K562 (cell line): Measurements from ENCODE around the gene RIIAD1. TPM values are rescaled to one million over a fixed set of nuclear protein-coding genes. Genes with fewer than 3 reads are reported as not detected.

Source experiments
- BRF1 ChIP-seq: IDR thresholded peaks from 3 replicates; pipeline ENCODE4 v1.6.1; 2011; ENCODE audit warnings: borderline replicate concordance, mild to moderate bottlenecking; ENCODE audit not compliant: insufficient read length; ENCODE audit errors: extremely low read depth
- CBFA2T2 ChIP-seq: fragments of 450-650 bp; conservative IDR thresholded peaks from 2 replicates; pipeline ENCODE4 v1.6.1; 2017; ENCODE audit warnings: mild to moderate bottlenecking
- CHD2 ChIP-seq: IDR thresholded peaks from 2 replicates; pipeline ENCODE4 v1.6.1; 2011; ENCODE audit warnings: low read depth, low read length
- FOSL1 ChIP-seq: fragments of 200-800 bp; sonication (Bioruptor generic); conservative IDR thresholded peaks from 2 replicates; pipeline ENCODE4 v1.6.1; 2016; ENCODE audit warnings: missing genetic modification characterization, missing compliant biosample characterization
- FOXJ2 ChIP-seq: fragments of 200-800 bp; sonication (Bioruptor generic); IDR thresholded peaks from 2 replicates; pipeline ENCODE4 v1.6.1; 2016; ENCODE audit warnings: missing genetic modification characterization, missing compliant biosample characterization
- FOXK1 ChIP-seq: sonication (generic); formaldehyde crosslinking; IDR thresholded peaks from 2 replicates; pipeline ENCODE4 v1.8.0; 2022; ENCODE audit warnings: missing genetic modification reagents, mild to moderate bottlenecking, borderline replicate concordance
- HDAC8 ChIP-seq: fragments of 450-650 bp; IDR thresholded peaks from 2 replicates; pipeline ENCODE4 v1.6.1; 2016; ENCODE audit warnings: mild to moderate bottlenecking, missing genetic modification characterization, moderate library complexity, missing compliant biosample characterization
- HMBOX1 ChIP-seq: sonication (generic); IDR thresholded peaks from 2 replicates; pipeline ENCODE4 v1.6.1; 2016
- HNRNPH1 ChIP-seq: fragments of 200-400 bp; formaldehyde crosslinking; optimal IDR thresholded peaks from 2 replicates; pipeline ENCODE3; 2017; ENCODE audit warnings: low read depth, mild to moderate bottlenecking, low read length, moderate library complexity
- KHSRP ChIP-seq: fragments of 450-650 bp; IDR thresholded peaks from 2 replicates; pipeline ENCODE4 v1.6.1; 2017
- NCOA4 ChIP-seq: fragments of 450-650 bp; IDR thresholded peaks from 2 replicates; pipeline ENCODE4 v1.6.1; 2018; ENCODE audit warnings: mild to moderate bottlenecking; ENCODE audit not compliant: partially characterized antibody
- PCBP1 ChIP-seq: fragments of 200-400 bp; formaldehyde crosslinking; IDR thresholded peaks from 2 replicates; pipeline ENCODE4 v1.6.1; 2018; ENCODE audit warnings: mild to moderate bottlenecking, low read depth, low read length; ENCODE audit not compliant: poor library complexity, severe bottlenecking
- POLR2G ChIP-seq: fragments of 200-400 bp; formaldehyde crosslinking; IDR thresholded peaks from 2 replicates; pipeline ENCODE4 v1.6.1; 2017; ENCODE audit warnings: low read depth, mild to moderate bottlenecking, antibody characterized with exemption, low read length, moderate library complexity
- RCOR1 ChIP-seq, 2 experiments: IDR thresholded peaks; 2 replicates each; pipeline ENCODE4 v1.6.1; 2012; ENCODE audit warnings: low read depth in 2 of 2, low read length in 2 of 2, borderline replicate concordance in 1 of 2, improper control_type of control experiment in 1 of 2
- SIN3A ChIP-seq, 2 experiments: fragments of 150-350 bp in 1 of 2; IDR thresholded peaks; 2 replicates each; pipeline ENCODE4 v1.6.1; 2011 to 2016; ENCODE audit warnings: borderline replicate concordance in 2 of 2, low read depth in 2 of 2, low read length in 2 of 2, mild to moderate bottlenecking in 2 of 2, moderate library complexity in 2 of 2; ENCODE audit not compliant: control insufficient read depth in 1 of 2
- USF1 ChIP-seq: sonication (generic); formaldehyde crosslinking; IDR thresholded peaks from 2 replicates; pipeline ENCODE4 v1.9.0; 2022; ENCODE audit warnings: mild to moderate bottlenecking, missing genetic modification reagents
- YY1 ChIP-seq, 3 experiments: IDR thresholded peaks; 2 replicates each; pipeline ENCODE4 v1.6.1; 2011; ENCODE audit warnings: low read length in 2 of 3, mild to moderate bottlenecking in 2 of 3, moderate library complexity in 2 of 3, borderline replicate concordance in 1 of 3, control low read depth in 1 of 3, low read depth in 1 of 3; ENCODE audit not compliant: insufficient read depth in 3 of 3, insufficient replicate concordance in 2 of 3, control insufficient read depth in 1 of 3, insufficient read length in 1 of 3; ENCODE audit errors: extremely low read depth in 1 of 3
- ZFP36 ChIP-seq: fragments of 150-350 bp; IDR thresholded peaks from 2 replicates; pipeline ENCODE4 v1.6.1; 2018; ENCODE audit warnings: low read length, low read depth; ENCODE audit not compliant: partially characterized antibody
- ZNF316 ChIP-seq: fragments of 450-650 bp; IDR thresholded peaks from 2 replicates; pipeline ENCODE4 v1.6.1; 2016
- ZNF583 ChIP-seq: fragments of 250-450 bp; sonication (Bioruptor Pico); IDR thresholded peaks from 2 replicates; pipeline ENCODE4 v1.4.0; 2020
- ZNF717 ChIP-seq: fragments of 250-450 bp; sonication (Bioruptor Pico); IDR thresholded peaks from 2 replicates; pipeline ENCODE4 v1.5.0; 2021
- ZNF77 ChIP-seq: fragments of 250-450 bp; sonication (Bioruptor Pico); IDR thresholded peaks from 2 replicates; pipeline ENCODE4 v1.5.0; 2020
- ZNF830 ChIP-seq: fragments of 250-450 bp; sonication (Bioruptor Pico); IDR thresholded peaks from 2 replicates; pipeline ENCODE4 v1.5.0; 2021; ENCODE audit warnings: mild to moderate bottlenecking
- polyA plus RNA-seq, 8 experiments: library from polyadenylated mRNA; depleted of rRNA in 4 of 8; stranded (reverse) in 5 of 8; unstranded in 3 of 8; fragments of >200 nt; fragmentation: Nextera tagmentation in 2 of 8; fragmentation: Illumina TruSeq in 1 of 8; extraction: Ambion mirVana in 2 of 8; extraction: Trizol in 1 of 8; gene quantifications; 2 replicates each; pipeline versions ENCODE4 v1.2.1 to v1.2.3, GENCODE V29; 2011 to 2014; ENCODE audit warnings: inconsistent platforms in 1 of 8, missing spikeins in 1 of 8
- total RNA-seq, 7 experiments: library from RNA; depleted of rRNA in 6 of 7; stranded (reverse); fragments of >200 nt in 6 of 7; fragmentation: Illumina TruSeq in 2 of 7; extraction: Trizol in 2 of 7; gene quantifications; 2 replicates each; pipeline versions ENCODE4 v1.2.1 to v1.2.3, GENCODE V29; 2011 to 2021; ENCODE audit warnings: low replicate concordance in 1 of 7

RIIAD1 gene
- total and polyA plus RNA-seq, 9 of the 15 experiments (the other 6 are each of a cell fraction or from before 2014, with no cell fraction given), result not detected

GRCh38 chr1:151775894-151776664, 54.8 kb downstream of the RIIAD1 start (continued):
- TF ChIP-seq HDAC8 (tag) (no peak), CHD2 (no peak), FOXK1 (CRISPR knock-in tag) (no peak), CBFA2T2 (no peak), KHSRP (no peak), ZNF830 (CRISPR knock-in tag) (no peak), HNRNPH1 (no peak), PCBP1 (no peak), RCOR1 (IDR thresholded peaks at IDR 0.05; ENCODE audit: borderline replicate concordance in 1 of 2, low read depth in 2 of 2, low read length in 2 of 2) (peak in 1 of 2 experiments; percentile 62; a peak in 2 of 4 replicates), ZNF316 (peak; percentile 78), ZNF583 (no peak), ZNF77 (no peak), SIN3A (IDR thresholded peaks at IDR 0.05; ENCODE audit: borderline replicate concordance in 2 of 2, control insufficient read depth in 1 of 2, low read depth in 2 of 2, low read length in 2 of 2) (no peak), ZFP36 (no peak), NCOA4 (no peak), YY1 (IDR thresholded peaks at IDR 0.05; ENCODE audit: borderline replicate concordance in 1 of 3, control insufficient read depth in 1 of 3, extremely low read depth in 1 of 3, insufficient read depth in 3 of 3, insufficient read length in 1 of 3, insufficient replicate concordance in 2 of 3, low read depth in 1 of 3, low read length in 2 of 3) (no peak), FOSL1 (tag) (peak; percentile 43; the same call in 1 of the 2 replicates), FOXJ2 (tag) (no peak), ZNF717 (CRISPR knock-in tag) (no peak), BRF1 (no peak), USF1 (CRISPR knock-in tag) (no peak), HMBOX1 (peak; percentile 86), POLR2G (no peak)
